HPDE6-E6E7 (cell line): Measurements from ENCODE around the gene ZYG11A.

Source experiments
- DNase-seq: peaks from one replicate; pipeline ENCODE4 v3.0.0; 2011; ENCODE audit warnings: missing footprints; ENCODE audit errors: extremely low spot score

ZYG11A gene

GRCh38 chr1:52877554-52877953, 35.0 kb downstream of the ZYG11A start:
- no peak for DNase-seq

DNA sequence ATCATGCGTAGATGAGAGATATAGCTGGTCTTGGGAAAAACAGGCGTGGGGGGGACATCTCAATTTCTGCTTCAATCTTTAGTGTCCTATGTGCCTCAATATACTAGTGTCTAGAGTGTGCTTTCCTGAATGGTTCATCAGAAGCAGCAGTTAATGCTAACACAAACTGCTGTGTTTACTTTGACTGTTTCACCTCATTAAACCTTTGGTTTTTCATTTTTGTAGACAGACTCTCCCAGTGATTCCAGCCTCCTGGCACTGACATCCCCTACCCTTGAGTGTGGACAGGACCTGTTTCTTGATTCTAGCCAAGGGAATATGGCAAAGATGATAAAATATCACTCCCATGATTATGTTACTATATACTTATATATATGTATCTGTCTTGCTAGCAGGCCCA, 37.6 kb downstream of the ZYG11A start:
- no peak for DNase-seq

DNA sequence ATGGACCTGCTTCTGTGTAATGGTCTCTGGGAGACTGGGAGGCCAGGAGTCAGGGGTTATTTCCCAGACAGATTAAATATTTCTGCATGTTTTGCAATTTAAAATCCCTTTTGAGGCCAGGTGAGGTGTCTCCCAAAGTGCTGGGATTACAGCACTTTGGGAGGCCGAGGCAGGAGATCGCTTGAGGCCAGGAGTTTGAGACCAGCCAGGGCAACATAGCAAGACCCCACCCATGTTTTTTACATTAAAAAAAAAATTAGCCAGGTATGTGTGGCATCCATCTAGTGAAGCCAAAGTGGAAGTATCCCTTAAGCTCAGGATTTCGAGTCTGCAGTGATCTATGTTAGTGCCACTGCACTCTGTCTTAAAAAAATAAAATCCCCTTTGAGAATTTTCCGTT, 44.9 kb downstream of the ZYG11A start:
- no peak for DNase-seq

GRCh38 chr1:52892424-52893215, 50.1 kb downstream of the ZYG11A start:
- DNase-seq, result no peak

GRCh38 chr1:52899445-52899894, 56.9 kb downstream of the ZYG11A start:
- no peak for DNase-seq

- no peak for DNase-seq
These were observed 57.8 kb downstream of the ZYG11A start for GRCh38 chr1:52900402-52900801.

DNA sequence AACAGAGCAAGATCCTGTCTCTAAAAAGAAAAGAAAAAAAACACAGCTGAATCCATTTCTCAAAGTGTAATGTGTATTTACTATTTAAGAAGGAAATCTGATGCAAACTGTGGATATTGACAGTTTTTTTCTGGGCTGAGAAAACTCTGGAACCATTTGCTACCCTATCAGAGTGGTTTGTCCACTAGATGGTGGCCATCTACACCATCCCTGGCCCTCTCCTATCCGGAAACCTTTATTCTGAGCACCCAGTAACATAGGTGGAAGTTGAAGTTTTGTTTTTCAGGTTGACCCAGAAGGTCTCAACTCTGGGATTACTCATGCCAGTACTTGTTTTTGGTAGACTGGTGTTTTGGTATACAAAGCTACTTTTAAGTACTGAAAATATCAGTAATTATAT, 58.8 kb downstream of the ZYG11A start:
- no peak for DNase-seq

- no peak for DNase-seq
These were observed 61.8 kb downstream of the ZYG11A start for GRCh38 chr1:52904208-52904926.

DNA sequence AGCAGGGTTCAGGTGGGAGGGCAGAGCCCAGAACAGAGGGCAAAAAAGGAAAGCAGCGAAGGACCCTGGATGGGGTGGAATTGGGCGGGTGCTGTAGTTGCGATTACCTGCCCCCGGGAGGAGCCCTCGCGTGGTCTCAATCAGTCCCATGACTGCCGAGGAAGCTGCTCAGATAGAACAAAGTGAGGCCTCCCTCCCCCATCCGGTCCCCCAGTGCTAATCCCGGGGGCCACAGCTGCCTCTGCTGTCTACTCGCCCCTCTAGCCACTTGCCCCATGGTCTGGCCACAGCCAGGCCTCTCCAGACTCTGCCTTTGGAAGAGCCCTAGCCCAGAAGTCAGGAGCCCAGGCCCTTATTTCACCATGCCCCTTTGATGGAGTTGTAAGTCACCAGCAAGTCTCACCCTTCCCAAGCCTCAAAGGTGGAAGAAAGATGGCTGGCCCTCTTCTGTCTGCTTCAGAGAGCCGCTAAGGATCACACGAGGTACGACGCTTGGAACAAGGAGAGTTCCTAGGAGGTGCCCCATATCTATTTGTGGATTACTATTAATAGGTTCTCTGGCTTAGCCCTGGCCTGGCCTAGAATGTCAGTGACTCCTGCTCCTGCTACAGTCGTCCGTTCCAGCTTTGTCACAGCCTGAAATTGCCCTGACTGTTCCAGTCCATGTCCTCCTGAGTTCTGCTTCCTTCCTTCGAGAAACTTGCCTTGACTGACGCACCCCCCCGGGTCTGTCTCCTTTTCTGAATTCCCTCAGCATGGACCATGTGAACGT, 62.6 kb downstream of the ZYG11A start:
- no peak for DNase-seq

- no peak for DNase-seq
These were observed 63.6 kb downstream of the ZYG11A start for GRCh38 chr1:52906135-52906603.

DNA sequence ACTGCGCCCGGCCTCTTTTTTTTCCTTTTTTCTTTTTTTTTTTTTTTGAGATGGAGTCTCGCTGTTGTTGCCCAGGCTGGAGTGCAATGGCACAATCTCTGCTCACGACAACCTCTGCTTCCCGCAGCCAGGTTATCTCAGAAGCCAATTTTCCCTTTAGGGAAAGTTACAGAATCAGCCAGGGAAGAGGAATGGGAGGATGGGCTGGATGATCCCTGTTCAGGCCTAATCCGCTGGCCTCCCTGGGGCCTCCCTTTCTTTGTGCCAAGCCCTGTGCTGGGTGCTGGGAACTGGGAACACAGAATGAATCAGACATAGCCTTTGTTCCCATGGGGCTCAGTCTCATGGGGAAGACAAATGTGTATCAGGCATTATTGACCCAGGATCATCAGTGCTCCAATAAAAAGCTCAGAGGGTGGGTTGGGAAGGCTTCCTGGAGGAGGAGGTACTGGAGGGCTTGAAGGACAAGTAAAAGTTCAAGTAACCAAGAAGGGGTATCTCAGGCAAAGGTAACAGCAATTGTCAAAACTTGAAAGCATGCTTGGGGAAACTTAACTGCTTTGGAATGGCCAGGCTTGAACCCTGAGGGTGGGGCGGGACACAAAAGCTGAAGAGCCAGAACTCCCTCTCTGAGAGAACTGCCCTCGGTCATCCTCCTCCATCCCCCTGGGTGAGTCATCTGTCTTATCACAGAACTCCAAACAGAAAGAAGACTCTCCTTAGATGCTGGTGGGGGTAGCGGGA, 64.7 kb downstream of the ZYG11A start:
- no peak for DNase-seq

- no peak for DNase-seq
These were observed 65.2 kb downstream of the ZYG11A start for GRCh38 chr1:52907812-52908153.

- DNase-seq, result no peak
These were observed 69.0 kb downstream of the ZYG11A start for GRCh38 chr1:52911541-52911940.

DNA sequence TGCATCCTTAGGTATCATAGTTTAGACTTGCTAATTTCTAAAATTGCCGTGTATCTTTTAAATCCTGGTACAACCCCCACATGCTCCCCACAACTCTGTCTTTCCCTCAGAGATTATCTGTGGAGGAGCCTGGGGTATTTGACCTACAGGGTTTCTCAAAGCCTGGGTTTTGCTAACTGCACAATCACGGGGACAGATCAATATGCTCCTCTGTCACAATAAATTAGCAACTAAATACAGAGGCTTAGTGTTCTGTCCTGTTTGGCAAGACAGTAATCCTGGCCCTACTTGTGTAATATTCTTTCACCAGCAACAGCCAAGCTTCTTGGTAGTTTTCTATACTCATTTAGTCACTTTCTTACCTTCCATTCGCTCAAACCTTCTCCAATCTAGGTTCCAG, 70.5 kb downstream of the ZYG11A start:
- DNase-seq, result no peak

DNA sequence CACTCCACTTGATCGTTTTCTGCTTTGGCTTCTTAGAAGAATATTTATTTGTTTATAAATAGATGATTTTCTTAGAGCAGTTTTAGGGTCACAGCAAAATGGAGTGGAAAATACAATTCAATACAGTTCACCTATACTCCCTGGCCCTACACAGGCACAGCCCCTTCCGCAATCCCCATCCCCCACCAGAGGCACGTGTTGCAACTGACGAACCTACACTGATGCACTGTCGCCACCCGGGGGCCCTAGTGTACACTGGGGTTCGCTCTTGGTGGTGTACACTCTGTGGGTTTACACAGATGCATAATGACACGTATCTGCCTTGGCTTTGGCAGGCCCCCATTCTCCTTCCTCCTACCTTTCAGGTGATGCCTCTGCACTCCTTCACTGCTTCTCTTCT, 71.0 kb downstream of the ZYG11A start:
- no peak for DNase-seq

DNA sequence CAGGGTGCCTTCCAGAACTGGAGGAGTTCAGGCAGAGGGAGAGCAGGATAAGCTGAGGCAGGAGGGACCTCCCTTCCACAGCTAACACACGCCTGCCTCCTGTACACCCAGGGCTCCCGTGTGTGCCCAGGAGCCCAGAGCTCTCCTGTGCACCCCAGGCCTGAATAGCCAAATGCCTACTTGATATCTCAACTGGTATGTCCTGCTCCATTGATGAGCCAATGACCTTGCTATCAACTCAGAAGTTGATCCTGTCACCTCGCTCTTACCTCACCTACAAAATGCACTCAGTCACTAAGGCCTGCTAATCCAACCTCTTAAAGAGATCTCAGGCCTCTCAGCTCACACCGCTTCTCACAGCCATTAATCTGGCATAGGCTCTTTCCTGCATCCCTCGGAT, 71.9 kb downstream of the ZYG11A start:
- no peak for DNase-seq

DNA sequence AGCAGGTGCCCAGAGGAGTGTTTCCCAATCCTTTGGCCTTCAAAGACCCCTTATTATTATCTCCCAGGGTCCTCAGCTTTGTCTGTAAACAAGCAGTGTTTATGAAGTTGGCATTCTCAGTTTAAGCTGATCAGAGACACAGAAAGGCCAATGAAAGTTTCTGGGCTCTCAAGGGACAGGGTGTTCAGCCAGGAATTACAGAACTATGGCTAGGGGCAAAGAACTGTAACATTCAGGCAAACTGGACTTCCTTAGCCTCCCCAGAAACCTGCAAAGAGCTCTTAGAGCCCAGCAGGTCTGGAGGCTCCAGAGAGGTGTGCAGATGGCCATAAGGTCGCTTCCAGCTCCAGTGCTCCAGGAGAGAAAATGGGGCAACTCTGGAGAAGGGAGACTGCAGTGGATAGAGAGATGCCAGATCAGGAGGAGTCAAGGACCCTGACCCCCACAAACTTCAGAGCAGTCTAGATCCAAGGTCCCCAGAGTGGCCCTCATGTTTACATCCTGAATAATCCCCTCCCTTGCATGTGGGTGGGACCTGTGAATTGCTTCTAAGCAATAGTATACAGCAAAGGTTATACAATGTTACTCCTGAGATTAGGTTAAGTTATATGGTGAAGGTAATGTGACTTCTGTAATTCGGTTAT, 72.8 kb downstream of the ZYG11A start:
- DNase-seq, result no peak

- no peak for DNase-seq
These were observed 73.3 kb downstream of the ZYG11A start for GRCh38 chr1:52915855-52916220.

GRCh38 chr1:52916241-52916975, 73.8 kb downstream of the ZYG11A start:
- no peak for DNase-seq

DNA sequence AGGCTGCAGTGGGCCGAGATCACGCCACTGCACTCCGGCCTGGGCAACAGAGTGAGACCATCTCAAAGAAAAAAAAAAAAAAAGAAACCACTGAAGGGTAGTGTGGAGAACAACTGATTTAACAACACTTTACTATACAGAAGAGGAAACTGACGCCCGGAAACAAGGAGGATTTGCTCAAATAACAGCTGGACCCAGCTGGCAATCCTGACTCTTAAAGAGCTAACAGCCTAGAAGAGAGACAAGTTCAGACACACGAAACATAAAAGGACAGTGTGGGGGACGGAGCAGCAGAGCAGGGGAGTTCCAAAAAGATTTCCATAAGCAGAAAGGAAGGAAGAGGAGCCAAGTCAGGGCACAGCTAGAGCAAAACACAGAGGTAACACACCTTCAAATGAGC, 74.6 kb downstream of the ZYG11A start:
- no peak for DNase-seq

DNA sequence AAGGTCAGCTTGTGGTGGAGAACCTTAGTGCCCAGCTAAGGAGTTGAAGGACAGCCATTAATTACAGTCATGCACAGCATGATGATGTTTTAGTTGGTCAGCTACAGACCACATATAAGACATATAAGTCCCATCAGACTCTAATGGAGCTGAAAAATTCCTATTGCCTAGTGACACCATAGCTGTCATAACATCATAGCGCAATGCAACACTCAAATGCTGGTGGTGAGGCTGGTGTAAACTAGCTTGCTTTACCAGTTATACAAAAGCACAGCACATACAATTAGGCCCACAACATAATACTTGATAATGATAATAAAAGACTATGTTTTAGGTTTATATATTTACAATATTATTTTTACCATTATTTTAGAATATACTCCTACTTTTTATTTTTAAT, 75.0 kb downstream of the ZYG11A start:
- no peak for DNase-seq
